ENCODE data around the gene SRSF5. TPM values are rescaled to one million over a fixed set of nuclear protein-coding genes. Genes with fewer than 3 reads are reported as not detected.
"Not testable (repeated sequence)": the region's sequence is repeated elsewhere in the genome, so short reads cannot be mapped to it uniquely, and the experiment has no call there.

SRSF5 gene
- total and polyA plus RNA-seq, 2 donors (not counting 1 experiment from before 2014, with no cell fraction given), result 701 to 768 TPM

DNA sequence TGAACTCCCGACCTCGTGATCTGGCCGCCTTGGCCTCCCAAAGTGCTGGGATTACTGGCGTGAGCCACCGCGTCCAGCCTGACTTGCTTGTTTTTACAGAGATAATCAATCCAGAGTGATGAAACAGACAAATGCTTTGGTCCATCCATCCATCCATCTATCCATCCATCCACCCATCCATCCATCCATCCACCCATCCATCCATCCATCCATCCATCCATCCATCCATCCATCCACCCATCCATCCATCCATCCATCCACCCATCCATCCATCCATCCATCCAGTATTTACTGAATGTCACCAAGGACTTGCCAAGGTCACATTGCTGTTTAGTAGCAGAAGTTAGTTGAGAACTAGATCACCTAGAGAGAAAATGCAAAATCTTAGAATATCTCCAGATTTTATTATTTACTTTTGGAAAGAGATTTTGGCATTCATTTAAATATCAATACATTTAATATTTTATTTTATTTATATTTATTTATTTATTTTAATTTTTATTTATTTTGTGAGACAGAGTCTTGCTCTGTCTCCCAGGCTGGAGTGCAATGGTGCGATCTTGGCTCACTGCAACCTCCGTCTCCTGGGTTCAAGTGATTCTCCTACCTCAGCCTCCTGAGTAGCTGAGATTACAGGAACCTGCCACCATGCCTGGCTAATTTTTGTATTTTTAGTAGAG is 34.9 kb upstream of the SRSF5 start:
- CTCF ChIA-PET, result interaction anchor here (0.6 to 0.7 kb wide), 2 partner anchors 36 to 86 kb away, joined by 3 to 4 read pairs; no protein-coding TSS in a partner anchor
- ATAC-seq (ENCODE audit: low read depth); H3K4me3 ChIP-seq (ENCODE audit: control extremely low read depth in 1 of 5, extremely low read depth in 1 of 5, insufficient read depth in 1 of 5, low read depth in 2 of 5, low read length in 4 of 5); H3K9ac ChIP-seq (ENCODE audit: low read length); H3K4me1 Mint-ChIP-seq; H3K4me1 ChIP-seq (ENCODE audit: control insufficient read depth in 2 of 2, insufficient read depth in 2 of 2, low read length in 2 of 2); H3K27ac Mint-ChIP-seq; H3K27ac ChIP-seq (ENCODE audit: low read length in 2 of 2); intact Hi-C loops (cut with micrococcal nuclease); H3K4me3 Mint-ChIP-seq; H3K4me2 ChIP-seq (replicated peaks; ENCODE audit: low read depth, low read length, poor library complexity, severe bottlenecking); H3K9me3 Mint-ChIP-seq (ENCODE audit: insufficient read depth); H3K36me3 ChIP-seq (replicated peaks in 1 of 2; ENCODE audit: control extremely low read depth in 1 of 2, control insufficient read depth in 1 of 2, extremely low read depth in 1 of 2, insufficient read depth in 2 of 2, low read length in 1 of 2); H4K20me1 ChIP-seq (ENCODE audit: control insufficient read depth, insufficient read depth, low read length, poor library complexity, severe bottlenecking); DNase-seq; H3K79me2 ChIP-seq (ENCODE audit: control insufficient read depth, insufficient read depth, low read length); H2AFZ ChIP-seq (ENCODE audit: insufficient read depth, low read depth, low read length, poor library complexity, severe bottlenecking); POLR2A ChIA-PET; H3K9me3 ChIP-seq (ENCODE audit: control extremely low read depth in 1 of 3, control insufficient read depth in 2 of 3, insufficient read depth in 1 of 3, low read length in 2 of 3); H3K27me3 ChIP-seq (replicated peaks in 1 of 4; ENCODE audit: control extremely low read depth in 1 of 4, control insufficient read depth in 3 of 4, insufficient read depth in 4 of 4, low read length in 3 of 4): not testable (repeated sequence)
- 100% methylated on average over 4 of the region's 8 CpGs for WGBS (ENCODE audit: insufficient coverage)
- peaks cover 32% of the 10 kb centered on the region for H3K27me3 Mint-ChIP-seq

DNA sequence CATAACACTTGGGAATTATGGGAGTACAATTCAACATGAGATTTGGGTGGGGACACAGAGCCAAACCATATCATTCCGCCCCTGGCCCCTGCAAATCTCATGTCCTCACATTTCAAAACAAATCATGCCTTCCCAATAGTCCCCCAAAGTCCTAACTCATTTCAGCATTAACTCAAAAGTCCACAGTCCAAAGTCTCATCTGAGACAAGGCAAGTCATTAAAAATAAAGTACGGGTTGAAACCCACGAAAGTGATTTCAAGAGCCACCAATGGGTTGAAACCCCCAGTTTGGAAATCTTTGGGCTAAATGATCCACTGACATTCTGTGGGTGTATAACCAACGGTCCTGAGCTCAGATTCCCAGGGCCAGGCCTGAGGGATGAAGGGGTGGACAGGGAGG is 30.5 kb upstream of the SRSF5 start:
- H3K4me3 ChIP-seq (ENCODE audit: control extremely low read depth in 1 of 5, extremely low read depth in 1 of 5, insufficient read depth in 1 of 5, low read depth in 2 of 5, low read length in 4 of 5); intact Hi-C loops (cut with micrococcal nuclease); H2AFZ ChIP-seq (ENCODE audit: insufficient read depth, low read depth, low read length, poor library complexity, severe bottlenecking); H3K36me3 ChIP-seq (replicated peaks in 1 of 2; ENCODE audit: control extremely low read depth in 1 of 2, control insufficient read depth in 1 of 2, extremely low read depth in 1 of 2, insufficient read depth in 2 of 2, low read length in 1 of 2); H3K4me1 ChIP-seq (ENCODE audit: control insufficient read depth in 2 of 2, insufficient read depth in 2 of 2, low read length in 2 of 2); H3K4me3 Mint-ChIP-seq; H3K9me3 ChIP-seq (ENCODE audit: control extremely low read depth in 1 of 3, control insufficient read depth in 2 of 3, insufficient read depth in 1 of 3, low read length in 2 of 3); H3K27ac ChIP-seq (ENCODE audit: low read length in 2 of 2); H3K4me2 ChIP-seq (replicated peaks; ENCODE audit: low read depth, low read length, poor library complexity, severe bottlenecking); H3K4me1 Mint-ChIP-seq; H3K79me2 ChIP-seq (ENCODE audit: control insufficient read depth, insufficient read depth, low read length); H4K20me1 ChIP-seq (ENCODE audit: control insufficient read depth, insufficient read depth, low read length, poor library complexity, severe bottlenecking); H3K27ac Mint-ChIP-seq; H3K9ac ChIP-seq (ENCODE audit: low read length); H3K27me3 ChIP-seq (replicated peaks in 1 of 4; ENCODE audit: control extremely low read depth in 1 of 4, control insufficient read depth in 3 of 4, insufficient read depth in 4 of 4, low read length in 3 of 4); ATAC-seq (ENCODE audit: low read depth); DNase-seq; H3K9me3 Mint-ChIP-seq (ENCODE audit: insufficient read depth): not testable (repeated sequence)
- 85% methylated on average over 4 of the region's 4 CpGs for WGBS (ENCODE audit: insufficient coverage)
- H3K27me3 Mint-ChIP-seq, result peaks cover 30% of the 10 kb centered on the region
- POLR2A ChIA-PET, result interaction anchor here (0.7 kb wide), 1 partner anchor 1171 kb away, joined by 7 read pairs; the partner anchor contains the start of gene PCNX1
- CTCF ChIA-PET, result interaction anchor here (0.7 to 1.9 kb wide), 2 partner anchors 152 to 293 kb away, joined by 3 to 5 read pairs; no protein-coding TSS in a partner anchor
